ENCODE results near the gene COMMD7. TPM values are rescaled to one million over a fixed set of nuclear protein-coding genes. Genes with fewer than 3 reads are reported as not detected.

The COMMD7 gene
- total and polyA plus RNA-seq, 2 of the 4 experiments (the other 2 are of a cell fraction), result 51.8 to 67.5 TPM

- Histone ChIP-seq H4K91ac (ENCODE audit: insufficient read depth, low read depth, low read length) (no peak overlapping the region), H2AFZ (replicated peaks; ENCODE audit: low read length, poor library complexity) (no peak overlapping the region), H3K36me3 (ENCODE audit: control insufficient read depth, insufficient read depth, low read length) (no peaks in the 10 kb centered on the region), H2BK5ac (ENCODE audit: low read depth, low read length, poor library complexity, severe bottlenecking) (no peak overlapping the region), H4K5ac (ENCODE audit: low read depth, low read length) (no peak overlapping the region), H4K8ac (ENCODE audit: low read depth in 2 of 2, low read length in 2 of 2) (no peak overlapping the region), H3K9ac (ENCODE audit: low read depth, low read length) (no peak overlapping the region), H3K4me1 (ENCODE audit: control insufficient read depth, insufficient read depth, low read length) (peaks cover 10% of the 10 kb centered on the region), H2AK5ac (ENCODE audit: low read depth, low read length) (no peak overlapping the region), H3K56ac (ENCODE audit: extremely low read depth, insufficient read depth, low read length) (no peak overlapping the region), H2BK15ac (ENCODE audit: low read depth, low read length) (no peak overlapping the region), H3K4ac (ENCODE audit: low read depth, low read length) (no peak overlapping the region), H3K14ac (replicated peaks; ENCODE audit: low read depth, low read length) (no peak overlapping the region), H3K27me3 (ENCODE audit: control insufficient read depth, insufficient read depth, low read length) (no peaks in the 10 kb centered on the region), H3K18ac (ENCODE audit: low read depth, low read length) (no peak overlapping the region), H2BK120ac (ENCODE audit: low read depth, low read length) (no peak overlapping the region), H3K9me1 (ENCODE audit: insufficient read depth, low read length) (peaks cover 13% of the 10 kb centered on the region), H3K4me2 (ENCODE audit: low read depth, low read length) (no peak overlapping the region), H3K27ac (ENCODE audit: insufficient read depth, low read length) (no peak overlapping the region), H2AK9ac (replicated peaks; ENCODE audit: low read depth, low read length, poor library complexity) (no peak overlapping the region), H4K20me1 (ENCODE audit: insufficient read depth, low read length) (no peaks in the 10 kb centered on the region), H3K79me1 (ENCODE audit: low read depth in 1 of 2, low read length in 2 of 2) (no peaks in the 10 kb centered on the region), H3K4me3 (ENCODE audit: insufficient read depth, low read depth, low read length) (no peak overlapping the region), H3K9me3 (ENCODE audit: control insufficient read depth, insufficient read depth, low read length) (no peaks in the 10 kb centered on the region), H3K23ac (ENCODE audit: low read depth, low read length) (no peak overlapping the region), H2BK20ac (ENCODE audit: low read depth, low read length) (no peak overlapping the region)
- ChIA-PET CTCF (interaction anchor here (0.6 to 1.0 kb wide), 2 partner anchors 17 to 22 kb away, joined by 3 to 5 read pairs; no protein-coding TSS in a partner anchor), POLR2A (ENCODE audit: unreplicated experiment) (no interaction called here)
- in situ Hi-C loops (cut with MboI; ENCODE audit: low sequenced_read_pairs) (no loop called here), dilution Hi-C loops (cut with HindIII; ENCODE audit: low sequenced_read_pairs, unreplicated experiment) (no loop called here), intact Hi-C loops (cut with micrococcal nuclease) (no loop called here)
- no TSS peak for BruUV-seq (replicated peaks)
- TF ChIP-seq RAD21 (IDR thresholded peaks at IDR 0.05; ENCODE audit: low read length), result no peak
- ATAC-seq (ENCODE audit: low read depth) (no peak), DNase-seq (no peak)
- WGBS, 2 experiments (ENCODE audit: extremely low coverage in 2 of 2, insufficient read length in 1 of 2), result no CpG with 5 or more reads among the region's 5 CpGs
Observed at GRCh38 chr20:32756156-32756555, 12.9 kb upstream of the COMMD7 start.

All from IMR-90 (cell line).